Loucy (cell line): ENCODE data around the gene SYCE1.

Source experiments
- EZH2phosphoT487 ChIP-seq: fragments of 200-600 bp; IDR thresholded peaks from 2 replicates; pipeline ENCODE4 v1.6.1; 2018; ENCODE audit warnings: antibody characterized with exemption, mild to moderate bottlenecking, moderate library complexity, borderline replicate concordance
- TF ChIP-seq, protein P1 (sequence below): fragments of 200-600 bp; sonication (generic); conservative IDR thresholded peaks from 2 replicates; pipeline ENCODE4 v1.5.1; 2014; ENCODE audit warnings: mild to moderate bottlenecking, antibody characterized with exemption, low read length

DNA sequence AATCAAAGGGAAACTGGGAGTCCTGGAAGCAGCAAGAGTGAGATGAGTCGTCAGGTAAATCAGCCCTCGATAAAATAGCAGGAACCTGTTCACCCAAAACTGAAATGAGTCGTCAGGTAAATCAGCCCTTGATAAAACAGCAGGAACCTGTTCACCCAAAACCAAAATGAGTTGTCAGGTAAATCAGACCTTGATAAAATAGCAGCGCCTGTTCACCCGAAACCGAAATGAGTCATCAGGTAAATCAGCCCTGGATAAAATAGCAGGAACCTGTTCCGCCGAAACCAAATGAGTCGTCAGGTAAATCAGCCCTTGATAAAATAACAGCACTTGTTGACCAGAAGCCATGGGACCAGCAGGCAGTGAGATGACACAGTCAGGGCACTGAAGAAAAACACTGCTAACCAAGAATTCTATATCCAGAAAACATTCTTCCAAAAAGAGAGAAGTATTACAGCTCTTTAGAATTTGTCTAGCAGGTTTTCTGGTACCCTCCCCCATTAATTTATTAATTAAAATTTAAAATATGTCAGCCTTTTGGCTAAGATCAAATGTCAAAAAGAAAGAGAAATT is 41.7 kb downstream of the SYCE1 start:
- TF ChIP-seq, protein P1, sequence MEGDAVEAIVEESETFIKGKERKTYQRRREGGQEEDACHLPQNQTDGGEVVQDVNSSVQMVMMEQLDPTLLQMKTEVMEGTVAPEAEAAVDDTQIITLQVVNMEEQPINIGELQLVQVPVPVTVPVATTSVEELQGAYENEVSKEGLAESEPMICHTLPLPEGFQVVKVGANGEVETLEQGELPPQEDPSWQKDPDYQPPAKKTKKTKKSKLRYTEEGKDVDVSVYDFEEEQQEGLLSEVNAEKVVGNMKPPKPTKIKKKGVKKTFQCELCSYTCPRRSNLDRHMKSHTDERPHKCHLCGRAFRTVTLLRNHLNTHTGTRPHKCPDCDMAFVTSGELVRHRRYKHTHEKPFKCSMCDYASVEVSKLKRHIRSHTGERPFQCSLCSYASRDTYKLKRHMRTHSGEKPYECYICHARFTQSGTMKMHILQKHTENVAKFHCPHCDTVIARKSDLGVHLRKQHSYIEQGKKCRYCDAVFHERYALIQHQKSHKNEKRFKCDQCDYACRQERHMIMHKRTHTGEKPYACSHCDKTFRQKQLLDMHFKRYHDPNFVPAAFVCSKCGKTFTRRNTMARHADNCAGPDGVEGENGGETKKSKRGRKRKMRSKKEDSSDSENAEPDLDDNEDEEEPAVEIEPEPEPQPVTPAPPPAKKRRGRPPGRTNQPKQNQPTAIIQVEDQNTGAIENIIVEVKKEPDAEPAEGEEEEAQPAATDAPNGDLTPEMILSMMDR = no peak
- no peak for TF ChIP-seq EZH2phosphoT487
